ENCODE measurements around the gene TMEM248.
"Not testable (repeated sequence)": the region's sequence is repeated elsewhere in the genome, so short reads cannot be mapped to it uniquely, and the experiment has no call there.

The TMEM248 gene

DNA sequence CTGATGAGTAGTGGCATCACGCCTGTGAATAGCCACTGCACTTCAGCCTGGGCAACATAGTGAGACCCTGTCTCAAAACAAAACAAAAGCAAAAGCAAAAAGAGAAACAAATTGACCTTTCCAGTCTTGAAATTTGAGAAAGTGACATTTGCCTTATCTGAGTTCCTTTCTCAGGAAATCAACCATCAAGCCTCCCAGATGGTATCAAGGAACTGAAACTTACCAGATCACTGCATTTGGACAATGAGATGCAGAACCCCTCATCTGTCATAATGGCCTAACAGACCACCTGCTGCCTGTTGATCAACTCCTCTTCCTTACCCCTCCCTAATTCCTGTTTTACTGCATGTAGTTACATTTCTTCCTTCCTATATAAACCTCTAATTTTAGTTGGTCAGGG lies 59.3 kb downstream of the TMEM248 start:
- not testable (repeated sequence) for DNase-seq (ENCODE audit: low read depth, low spot score)

DNA sequence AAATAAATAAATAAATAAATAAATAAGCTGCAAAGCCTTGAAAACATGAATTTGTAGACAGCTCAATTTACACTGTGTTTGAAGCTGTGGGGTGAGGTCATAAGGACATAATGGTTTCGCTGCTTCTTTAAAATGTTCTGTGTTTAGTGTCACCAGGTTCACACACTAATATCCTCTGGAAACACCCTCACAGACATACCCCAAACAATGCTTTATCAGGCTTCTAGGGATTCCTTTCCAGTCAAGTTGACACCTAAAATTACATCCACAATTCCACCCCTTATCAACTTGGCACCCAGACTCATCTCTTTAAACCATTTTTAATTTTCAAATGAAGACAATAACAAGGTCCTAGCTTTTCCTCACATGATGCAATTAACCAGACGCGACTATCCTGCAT lies 68.5 kb downstream of the TMEM248 start:
- not testable (repeated sequence) for DNase-seq (ENCODE audit: low read depth, low spot score); H3K4me3 ChIP-seq (ENCODE audit: low read length)

More for the DNA sequence above, 59.3 kb downstream of the TMEM248 start:
- not testable (repeated sequence) for H3K4me3 ChIP-seq (ENCODE audit: low read length)

DNA sequence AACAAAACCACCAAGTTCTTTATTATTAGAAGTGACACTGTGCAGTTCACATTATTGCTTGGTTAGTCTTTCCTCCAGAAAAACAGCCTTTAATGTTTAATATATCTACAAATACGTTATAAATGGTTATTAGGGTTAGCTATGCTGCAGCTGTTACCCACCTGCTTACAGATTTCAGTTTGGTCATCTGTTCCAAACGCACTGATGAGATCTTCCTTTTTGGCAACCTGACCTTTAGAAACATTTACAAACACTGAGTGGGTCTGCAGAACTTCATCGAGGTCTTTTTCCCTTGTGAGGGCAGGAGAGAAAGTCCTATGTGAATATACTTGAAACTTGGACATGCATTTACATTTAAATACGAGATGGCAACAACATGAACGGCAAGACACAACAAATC lies 73.0 kb downstream of the TMEM248 start:
- not testable (repeated sequence) for DNase-seq (ENCODE audit: low read depth, low spot score); H3K4me3 ChIP-seq (ENCODE audit: low read length)

DNA sequence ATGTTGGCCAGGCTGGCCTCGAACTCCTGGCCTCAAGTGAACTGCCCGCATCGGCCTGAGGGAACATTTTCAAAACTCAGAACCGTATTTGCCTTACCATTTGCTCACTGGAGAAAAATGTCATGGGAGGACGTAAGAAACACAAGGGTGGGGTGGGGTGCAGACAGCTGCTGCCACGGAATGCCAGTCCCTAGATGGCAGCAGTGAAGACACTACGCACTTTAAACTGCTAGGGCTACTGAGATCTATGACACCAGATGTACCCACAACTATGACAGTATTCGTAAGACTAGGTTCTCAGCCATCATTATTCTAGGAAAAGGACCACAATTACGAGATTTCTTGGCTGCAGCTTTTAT lies 73.6 kb downstream of the TMEM248 start:
- peak overlapping the region; percentile 87 for H3K4me3 ChIP-seq (ENCODE audit: low read length)
- peak; percentile 52 for DNase-seq (ENCODE audit: low read depth, low spot score)

DNA sequence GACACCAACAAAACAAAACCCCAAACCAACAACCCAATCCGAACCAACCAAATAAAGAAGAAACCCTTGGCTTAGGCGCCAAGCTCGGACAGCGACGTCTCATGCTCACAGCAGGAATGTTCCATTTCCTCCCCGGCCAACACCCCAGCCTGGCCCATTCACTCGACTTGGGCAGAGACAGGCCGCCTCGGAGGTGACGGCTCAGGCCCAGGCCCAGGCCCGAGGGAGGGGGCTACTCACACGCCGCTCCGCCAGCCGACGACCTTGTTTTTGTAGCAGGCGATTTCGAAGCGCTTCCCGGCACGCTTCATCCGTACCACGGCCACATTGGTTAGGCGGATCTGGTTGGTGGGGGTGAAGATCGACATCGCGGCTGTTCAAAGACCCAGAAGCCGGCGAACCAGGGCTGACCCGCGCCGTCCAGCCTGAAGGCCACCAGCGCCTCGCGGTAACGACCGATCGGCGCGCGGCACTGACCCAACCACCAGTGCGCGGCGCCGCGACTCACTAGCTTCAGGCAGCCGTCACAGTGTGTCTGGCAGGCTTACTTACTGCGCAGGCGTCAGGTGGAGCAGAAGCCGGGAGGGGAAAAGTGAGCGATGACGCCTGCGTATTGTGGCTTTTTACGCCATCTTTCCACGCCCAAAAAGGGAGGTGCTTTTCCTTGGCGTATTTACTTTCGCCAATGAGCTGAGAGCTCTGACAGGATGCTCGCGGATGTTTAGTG lies 74.2 kb downstream of the TMEM248 start, which contains the start of gene SBDS:
Gene SBDS, minus strand, starts transcription at position 537 of the 727 bp plus-strand sequence. Its CDS starts 169 bp downstream, at position 368.
- peak within 1 kb of the TSS; percentile 87 for H3K4me3 ChIP-seq (ENCODE audit: low read length)
- peak; percentile 98 for DNase-seq (ENCODE audit: low read depth, low spot score)

DNA sequence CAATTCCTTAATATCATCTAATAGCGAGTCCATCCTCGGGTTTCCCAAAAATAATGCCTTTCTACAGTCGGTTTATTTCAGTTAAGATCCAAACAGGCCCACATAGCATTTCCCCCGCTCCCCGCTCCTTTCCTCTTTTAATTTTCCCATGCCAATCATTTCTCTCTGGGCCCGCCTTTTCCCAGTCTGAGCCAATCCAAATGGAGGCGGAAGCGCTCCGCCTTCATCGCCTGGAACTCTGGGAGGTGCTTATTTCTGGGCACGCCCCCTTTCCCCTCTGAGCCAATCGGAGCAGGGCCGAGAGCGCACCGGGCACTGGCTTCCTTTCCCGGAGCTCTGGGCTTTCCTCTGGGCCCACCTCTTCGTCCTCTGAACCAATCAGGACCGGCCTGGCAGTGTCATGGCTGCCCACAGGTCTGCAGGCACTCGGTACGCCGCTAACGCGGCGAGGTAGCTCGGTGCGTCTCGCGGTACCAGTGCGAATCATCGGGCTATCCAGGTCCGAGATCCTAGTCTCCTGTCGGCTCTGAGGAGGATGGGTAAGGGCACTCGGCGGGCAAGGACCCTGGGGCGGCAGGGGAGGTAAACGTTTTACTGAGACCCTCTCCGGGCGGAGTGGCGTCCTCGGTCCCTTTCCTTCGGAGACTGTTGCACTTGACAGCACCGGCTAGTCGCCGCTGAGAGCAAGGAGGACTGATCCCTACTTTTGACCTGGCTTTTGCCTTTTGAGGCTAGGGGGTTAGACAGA lies 75.6 kb downstream of the TMEM248 start, which contains the start of gene TYW1:
Gene TYW1, plus strand, starts transcription at position 390 of the 748 bp plus-strand sequence. Its CDS starts 146 bp downstream, at position 536.
- peak; percentile 97 for DNase-seq (ENCODE audit: low read depth, low spot score)
- peak within 1 kb of the TSS; percentile 87 for H3K4me3 ChIP-seq (ENCODE audit: low read length)

DNA sequence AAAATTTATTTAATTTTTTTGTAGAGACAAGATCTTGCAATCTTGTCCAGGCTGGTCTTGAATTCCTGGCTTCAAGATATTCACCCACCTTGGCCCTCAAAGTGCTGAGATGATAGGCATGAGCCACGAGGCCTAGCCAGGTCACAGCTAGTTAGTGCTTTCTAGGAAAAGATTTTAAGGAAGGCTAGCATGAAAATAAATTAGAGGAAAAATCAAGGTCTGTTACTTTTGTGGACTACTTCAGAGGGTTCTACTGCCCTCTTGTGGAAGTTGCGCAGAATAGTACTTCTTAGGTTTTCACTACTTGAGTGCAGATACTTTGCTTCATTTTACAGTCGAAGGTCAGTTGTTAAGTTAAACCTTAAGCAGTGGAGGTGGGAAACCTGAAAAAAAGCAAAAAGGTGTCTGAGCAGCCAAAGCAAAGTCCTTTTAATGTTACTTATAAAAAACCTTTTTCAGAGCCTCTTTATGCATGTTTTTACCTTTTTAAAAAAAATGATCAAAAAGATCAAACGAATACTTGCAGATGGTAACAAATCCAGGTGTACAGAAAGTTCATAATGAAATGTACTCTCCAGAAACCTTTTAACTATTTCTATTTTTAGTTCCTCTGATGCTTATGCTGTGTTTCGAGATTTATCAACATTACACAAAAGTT lies 79.7 kb downstream of the TMEM248 start:
- not testable (repeated sequence) for H3K4me3 ChIP-seq (ENCODE audit: low read length); DNase-seq (ENCODE audit: low read depth, low spot score)

DNA sequence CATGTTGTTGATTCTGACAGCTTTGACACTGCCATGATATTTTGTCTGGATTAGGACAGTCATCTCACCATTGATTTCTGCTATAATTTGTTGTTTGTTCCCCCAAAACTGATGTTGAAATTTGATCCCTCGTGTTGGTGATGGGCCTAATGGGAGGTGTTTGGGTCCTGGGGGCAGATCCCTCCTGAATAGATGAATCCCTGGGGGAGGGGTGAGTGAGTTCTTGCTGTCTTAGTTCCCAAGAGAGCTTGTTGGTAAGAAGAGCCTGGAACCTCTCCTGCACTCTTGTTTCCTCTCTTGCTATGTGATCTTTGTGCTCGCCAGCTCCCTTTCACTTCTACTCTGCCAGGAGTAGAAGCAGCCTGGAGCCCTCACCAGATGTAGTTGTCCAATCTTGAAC lies 83.1 kb downstream of the TMEM248 start:
- not testable (repeated sequence) for H3K4me3 ChIP-seq (ENCODE audit: low read length); DNase-seq (ENCODE audit: low read depth, low spot score)

DNA sequence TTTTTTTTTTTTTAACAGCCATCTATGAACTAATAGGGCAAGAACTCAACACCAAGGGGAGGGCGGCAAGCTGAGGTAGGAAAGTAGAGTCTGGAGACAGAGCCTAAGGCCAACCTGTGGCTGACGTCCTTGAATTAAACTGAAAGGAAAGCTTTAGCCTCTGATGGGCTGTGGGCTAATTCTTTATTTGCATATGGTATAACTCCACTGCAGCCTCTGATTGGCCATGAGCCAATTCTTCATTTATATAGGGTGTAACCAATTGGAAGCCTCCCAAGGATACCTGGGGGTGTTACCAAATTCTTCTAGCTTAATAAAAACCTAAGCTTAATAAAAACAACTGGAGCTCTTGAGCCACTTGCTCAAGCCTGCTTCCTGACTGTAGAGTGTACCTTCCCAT lies 85.9 kb downstream of the TMEM248 start:
- DNase-seq (ENCODE audit: low read depth, low spot score): no peak
- no peak overlapping the region for H3K4me3 ChIP-seq (ENCODE audit: low read length)
